Fibroblast of skin of back (primary cell): ENCODE results near the gene DNAJC16.
A peak's percentile ranks its signal among the peaks of the same experiment; 100 is the strongest.
"Not testable (repeated sequence)": the region's sequence is repeated elsewhere in the genome, so short reads cannot be mapped to it uniquely, and the experiment has no call there.

Experiments
- DNase-seq: peaks from one replicate; pipeline ENCODE4 v3.0.0-alpha.2; 2013

DNAJC16 gene

DNA sequence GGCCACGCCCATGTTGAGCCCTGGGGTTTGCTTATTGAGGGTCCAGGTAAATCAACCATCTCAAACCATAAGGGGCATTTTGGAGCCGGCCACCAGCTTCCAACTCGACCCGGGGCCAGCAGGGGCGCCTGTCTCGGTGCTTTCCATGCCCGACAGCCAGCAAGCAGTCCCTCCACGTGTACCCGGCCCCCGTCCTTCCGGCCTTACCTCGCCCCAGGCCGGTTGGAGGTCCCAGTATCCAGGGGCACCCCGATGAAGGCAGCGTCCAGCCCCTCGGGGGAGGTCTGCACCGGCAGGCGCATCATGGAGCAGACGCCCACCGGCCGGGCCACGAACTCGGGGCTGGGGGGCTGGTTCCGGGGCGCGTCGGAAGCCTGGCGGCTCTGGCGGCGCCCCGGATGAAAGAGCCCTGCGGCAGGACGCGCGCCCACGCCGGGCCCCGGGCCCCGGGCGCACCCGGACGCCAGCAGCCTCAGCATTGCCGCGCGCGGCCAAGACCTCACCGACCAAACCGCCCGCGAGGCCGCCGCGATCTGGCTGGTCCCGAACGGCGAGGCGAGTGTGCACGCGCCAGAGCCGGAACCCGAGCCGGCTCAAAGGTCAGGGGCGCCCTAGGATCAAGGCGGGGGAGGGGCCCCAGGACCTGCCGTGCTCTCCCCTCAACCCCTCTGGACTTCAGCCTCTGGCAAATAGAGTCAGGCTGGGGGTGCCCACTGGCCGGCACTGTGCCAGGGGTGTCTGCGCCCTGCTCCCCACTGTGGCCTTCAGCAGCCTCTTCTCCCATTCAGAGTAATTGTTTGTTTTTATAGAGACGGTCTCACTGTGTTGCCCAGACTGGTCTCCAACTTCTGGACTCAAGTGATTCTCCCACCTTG lies 58.1 kb downstream of the DNAJC16 start, which contains the start of gene AGMAT:
Gene AGMAT, minus strand, starts transcription at position 563 of the 875 bp plus-strand sequence. Its CDS starts 84 bp downstream, at position 479.
- peak; percentile 33 for DNase-seq

DNA sequence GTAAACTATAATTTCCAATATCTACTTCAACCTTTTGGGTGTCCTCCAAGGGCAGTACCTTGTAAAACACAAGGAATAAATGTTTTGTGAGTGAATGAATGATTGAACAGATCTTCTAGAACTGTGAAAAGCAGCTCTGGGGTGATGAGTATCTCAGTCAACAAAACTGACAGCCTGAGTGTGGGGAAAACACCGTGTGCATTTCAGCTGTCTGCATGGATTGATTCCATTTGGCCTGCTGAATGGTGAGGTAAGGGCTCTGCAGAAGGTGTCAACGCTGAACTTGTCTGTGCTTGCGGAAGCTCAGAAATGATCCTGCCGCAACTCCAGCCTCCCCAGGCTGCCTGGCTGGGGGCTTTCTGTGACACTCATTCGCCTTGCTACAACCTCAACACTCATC lies 65.6 kb downstream of the DNAJC16 start:
- no peak for DNase-seq

DNA sequence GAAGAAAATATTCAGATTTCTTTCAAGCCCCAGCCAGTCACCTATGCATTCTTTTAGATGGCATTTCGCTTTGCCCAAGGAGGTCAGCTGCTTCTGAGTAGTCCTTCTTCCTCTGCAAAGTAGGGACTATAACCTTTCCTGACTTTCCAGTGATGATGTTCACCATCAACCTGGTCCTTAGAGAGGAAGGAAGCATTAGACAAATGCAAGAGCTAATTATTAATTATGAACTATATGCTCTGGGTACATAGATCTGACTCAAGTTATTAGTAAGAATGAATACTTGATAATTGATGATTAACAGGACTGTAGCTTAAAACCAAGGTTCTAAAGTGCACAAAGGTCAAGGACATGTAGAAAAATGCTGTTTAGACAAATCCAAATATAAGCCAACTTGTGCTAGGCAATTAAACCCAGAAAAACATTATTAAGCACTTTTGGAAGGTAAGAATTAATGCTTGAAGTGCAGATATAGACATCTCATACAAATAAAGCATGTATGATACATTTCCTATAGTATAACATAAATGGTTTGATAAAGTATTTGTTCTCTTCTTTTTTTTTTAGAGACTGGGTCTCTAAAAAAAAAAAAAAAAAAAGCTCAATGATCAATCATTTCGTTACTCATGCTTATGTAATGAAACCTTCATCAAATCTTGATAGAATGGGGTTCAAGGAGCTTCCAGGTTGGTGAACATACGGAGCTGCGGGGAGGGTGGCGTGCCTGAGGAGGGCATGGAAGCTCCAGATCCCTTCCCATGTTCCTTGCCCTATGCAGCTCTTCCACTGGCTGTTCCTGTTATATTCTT lies 69.4 kb downstream of the DNAJC16 start:
- DNase-seq, result no peak

DNA sequence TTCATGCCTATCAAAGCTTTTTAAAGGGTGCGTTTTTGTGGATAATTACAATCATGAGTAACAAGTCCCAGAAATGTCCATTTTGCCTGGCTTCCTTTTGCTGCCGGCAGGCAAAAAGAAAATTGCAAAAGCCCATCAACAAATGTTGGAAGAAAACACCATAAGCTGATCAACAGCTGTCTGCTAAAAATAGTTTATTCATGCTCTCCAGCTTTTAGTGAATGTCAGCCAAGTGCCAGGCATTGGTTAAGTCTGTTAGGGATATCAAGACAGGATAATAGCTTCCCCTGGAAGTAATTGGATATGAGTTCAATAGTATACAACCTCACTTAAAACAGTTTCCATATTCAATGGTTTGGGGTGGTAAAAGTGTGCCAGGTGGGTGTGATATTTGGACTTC lies 71.8 kb downstream of the DNAJC16 start:
- no peak for DNase-seq

DNA sequence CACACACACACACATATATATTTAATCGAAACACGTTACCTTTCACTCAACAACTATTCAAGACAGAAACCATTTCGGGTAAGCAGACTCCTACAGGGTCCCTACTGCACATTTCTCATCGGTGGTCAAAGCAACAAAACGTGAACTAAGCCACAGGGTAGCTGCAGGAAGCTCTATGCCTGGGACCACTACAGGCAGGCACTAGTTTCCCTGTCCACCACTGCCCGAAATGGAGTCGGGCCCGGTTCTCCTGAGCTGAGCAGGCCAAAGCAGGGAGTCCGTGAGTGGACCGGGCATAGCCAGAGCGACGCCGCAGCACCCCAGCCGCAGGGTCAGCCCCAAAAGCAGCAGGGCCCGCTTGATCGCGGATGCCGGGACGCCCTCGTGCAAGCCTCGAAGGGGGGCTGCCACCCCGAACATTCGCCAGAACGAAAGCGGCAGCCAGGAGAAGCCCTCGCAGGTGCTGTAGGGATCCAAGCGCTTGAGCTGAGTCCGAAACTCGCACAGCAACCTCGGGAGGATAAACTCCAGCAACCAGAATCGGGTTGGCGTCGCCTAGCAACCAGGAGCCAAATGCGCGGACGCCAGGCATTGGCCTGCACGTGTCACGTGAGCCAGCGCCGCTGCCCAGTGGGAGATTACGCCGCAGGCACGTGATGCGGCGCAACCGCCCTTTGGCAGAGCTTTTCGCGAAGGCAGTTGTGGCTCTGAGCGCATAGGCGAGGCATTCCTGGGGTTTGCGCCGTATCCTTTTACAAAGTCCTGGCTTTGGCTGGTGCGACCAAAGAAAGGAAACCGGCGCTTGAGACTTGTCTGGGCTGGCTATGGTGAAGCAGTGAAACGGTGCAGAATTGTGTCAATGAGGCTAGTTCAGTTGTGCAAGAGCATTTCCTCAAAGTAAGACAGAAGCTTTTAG lies 76.7 kb downstream of the DNAJC16 start:
- DNase-seq, result peak; percentile 95

DNA sequence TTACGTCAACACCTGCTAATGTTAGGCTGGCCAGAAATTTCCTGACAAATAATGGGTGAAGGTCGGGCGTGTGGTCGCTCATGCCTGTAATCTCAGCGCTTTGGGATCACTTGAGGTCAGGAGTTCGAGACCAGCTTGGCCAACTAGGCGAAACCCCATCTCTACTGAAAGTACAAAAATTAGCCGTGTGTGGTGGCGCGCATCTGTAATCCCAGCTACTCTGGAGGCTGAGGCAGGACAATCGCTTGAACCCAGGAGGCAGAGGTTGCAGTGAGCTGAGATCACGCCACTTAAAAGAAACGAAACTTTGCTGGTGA lies 77.3 kb downstream of the DNAJC16 start:
- not testable (repeated sequence) for DNase-seq

DNA sequence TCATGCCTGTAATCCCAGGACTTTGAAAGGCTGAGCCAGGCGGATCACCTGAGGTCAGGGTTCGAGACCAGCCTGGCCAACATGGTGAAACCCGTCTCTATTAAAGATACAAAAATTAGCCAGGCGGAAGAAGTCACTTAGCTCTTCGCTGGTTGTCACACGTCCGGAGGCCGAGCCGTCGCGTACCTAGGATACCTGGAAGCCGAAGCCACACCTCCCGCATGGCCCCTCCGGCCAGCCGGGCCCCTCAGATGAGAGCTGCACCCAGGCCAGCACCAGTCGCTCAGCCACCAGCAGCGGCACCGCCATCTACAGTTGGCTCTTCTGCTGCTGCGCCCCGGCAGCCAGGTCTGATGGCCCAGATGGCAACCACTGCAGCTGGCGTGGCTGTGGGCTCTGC lies 77.8 kb downstream of the DNAJC16 start:
- not testable (repeated sequence) for DNase-seq

DNA sequence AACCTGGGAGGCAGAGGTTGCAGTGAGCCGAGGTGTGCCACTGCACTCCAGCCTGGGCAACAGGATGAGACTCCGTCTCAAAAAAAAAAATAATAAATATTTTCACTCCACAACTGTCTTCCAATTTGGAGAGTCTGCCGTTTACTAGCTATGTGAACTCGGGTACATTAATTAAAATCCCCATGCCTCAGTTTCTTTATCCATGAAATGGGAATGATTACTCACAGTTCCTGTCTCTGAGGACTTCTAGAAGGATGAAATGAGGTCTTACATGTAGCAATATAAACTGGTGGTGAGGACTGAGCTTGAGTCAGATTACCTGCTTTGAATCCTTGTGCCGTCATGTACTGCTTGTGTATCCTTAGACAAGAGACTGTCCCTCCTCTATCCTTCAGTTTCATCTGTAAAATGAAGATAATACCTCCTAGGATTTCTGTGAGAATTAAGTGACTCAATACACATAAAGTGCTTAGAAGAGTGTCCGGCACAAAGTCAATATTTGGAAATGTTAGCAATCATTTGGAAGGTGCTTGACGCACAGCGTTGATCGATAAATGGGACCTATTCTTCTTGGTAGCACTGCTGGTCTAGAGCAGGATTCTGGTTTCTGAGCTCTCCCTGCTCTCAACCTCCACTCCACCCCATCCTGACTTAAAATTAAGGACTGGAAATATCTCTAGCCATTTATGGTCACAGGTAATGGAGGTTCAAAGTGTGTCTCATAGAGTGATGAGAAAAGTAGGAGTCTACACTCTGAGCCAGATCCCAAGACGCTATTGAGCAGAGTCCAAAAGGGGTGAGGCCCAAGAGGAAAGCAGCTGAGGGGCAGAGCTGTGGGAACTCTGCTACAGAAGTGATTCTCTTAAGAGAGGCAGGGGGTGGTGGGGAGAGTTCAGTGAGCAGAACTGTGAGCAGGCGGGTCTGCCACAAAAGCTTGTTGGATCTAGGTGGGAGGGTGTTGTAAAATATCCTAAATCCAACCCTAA lies 79.0 kb downstream of the DNAJC16 start:
- DNase-seq, result no peak

DNA sequence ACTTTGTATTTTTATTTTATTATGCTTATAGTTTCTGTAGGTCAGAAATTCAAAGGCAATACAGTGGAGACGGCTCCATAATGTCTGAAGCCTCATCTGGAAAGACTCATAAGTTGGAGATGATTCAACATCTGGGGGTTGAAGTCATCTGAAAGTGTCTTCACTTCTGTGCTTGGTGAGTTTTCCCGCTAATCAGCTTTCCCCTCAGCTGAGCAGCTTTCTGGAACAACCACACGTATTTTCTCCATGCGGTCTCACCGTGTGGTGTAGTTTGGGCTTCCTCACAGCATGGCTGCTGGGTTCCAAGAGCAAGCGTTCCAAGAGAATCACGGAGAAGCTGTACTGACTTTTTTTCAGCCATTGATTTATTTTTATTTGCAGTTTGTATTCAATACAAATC lies 83.0 kb downstream of the DNAJC16 start:
- no peak for DNase-seq

- no peak for DNase-seq
These were observed 83.5 kb downstream of the DNAJC16 start for GRCh38 chr1:15610167-15610566.

GRCh38 chr1:15616373-15617172 lies 89.9 kb downstream of the DNAJC16 start:
- no peak for DNase-seq

- DNase-seq, result peak; percentile 99
These were observed 90.8 kb downstream of the DNAJC16 start, which contains the start of gene DDI2 for GRCh38 chr1:15617173-15618076. Gene DDI2 (plus strand): TSS chr1:15617458. CDS start chr1:15617671, 213 bp downstream.

DNA sequence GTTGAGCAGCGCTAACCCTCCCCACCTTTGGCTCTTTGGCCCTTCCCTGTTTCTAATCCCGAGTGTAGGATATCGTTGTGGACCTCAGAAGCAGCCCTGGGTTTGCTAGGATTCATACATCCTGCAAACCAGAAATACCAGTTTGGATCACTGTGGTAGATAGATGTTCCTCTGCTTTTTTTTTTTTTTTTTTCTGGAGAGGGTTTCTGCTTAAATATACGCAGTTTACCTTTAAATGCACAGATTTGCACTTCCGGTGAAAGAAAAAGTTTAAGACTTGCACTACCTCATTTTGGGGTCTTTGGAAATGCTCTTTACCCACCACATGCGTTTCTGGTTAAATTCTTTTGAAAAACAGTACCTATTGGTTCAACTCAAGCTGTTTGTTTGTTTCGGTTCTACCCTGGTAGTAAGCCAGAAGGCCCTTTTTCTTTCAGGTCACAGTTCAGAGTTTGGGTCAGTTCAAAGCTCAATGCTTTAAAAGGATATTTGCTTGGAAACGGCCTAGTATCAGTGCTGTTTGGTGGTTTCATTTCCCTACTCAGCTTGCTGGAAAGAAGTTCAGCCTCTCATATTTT lies 91.5 kb downstream of the DNAJC16 start:
- DNase-seq, result no peak

- peak; percentile 10 for DNase-seq
These were observed 92.2 kb downstream of the DNAJC16 start for GRCh38 chr1:15618655-15619525.

DNA sequence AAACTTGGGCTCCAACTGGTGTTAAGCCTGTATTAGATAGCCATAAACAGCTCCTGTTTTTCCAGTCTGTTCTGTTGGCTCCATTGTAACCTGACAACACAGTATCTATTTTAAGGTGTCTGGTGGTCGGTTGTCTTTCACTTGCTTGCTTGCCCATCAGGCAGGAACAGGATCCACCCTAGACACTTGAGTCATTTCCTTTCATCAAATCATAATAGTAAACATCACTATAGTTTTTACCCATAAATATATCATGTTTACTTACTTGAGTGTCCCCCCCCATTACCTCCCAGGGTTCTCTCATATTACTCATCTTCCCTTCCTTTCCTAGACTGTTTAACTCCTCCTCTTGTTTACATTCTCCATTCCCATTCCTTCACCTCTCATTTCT lies 93.5 kb downstream of the DNAJC16 start:
- DNase-seq, result peak; percentile 63

DNA sequence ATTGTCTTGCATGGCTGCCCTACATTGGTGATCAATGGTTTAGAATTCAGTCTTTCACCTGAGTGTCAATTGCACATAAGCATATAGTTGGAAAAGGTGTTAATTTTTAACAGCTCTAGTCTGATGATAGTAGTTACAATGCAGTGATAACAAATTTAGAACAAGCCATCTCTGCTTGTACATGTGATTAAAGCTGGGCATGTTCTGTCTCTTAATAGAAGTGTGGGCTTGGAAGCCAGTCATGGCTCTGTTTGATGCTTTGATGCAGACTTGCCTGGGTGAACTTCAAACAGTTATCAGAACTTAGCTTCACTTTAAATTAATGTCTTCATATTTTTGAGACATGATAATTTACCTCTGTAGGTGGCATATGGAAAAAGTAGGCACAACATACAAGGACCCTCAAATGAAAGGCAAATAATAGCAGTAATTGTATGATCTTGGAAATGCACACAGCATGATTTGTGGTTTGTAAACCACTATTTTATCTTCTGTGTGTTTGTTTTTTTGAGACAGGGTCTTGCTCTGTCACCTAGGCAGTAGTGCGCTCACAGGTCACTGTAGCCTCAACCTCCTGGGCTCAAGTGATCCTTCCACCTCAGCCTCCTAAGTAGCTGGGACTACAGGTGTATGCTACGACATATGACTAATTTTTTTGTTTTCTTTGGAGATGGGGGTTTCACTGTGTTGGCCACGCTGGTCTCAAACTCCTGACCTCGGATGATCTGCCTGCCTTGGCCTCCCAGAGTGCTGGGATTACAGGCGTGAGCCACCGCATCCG lies 94.4 kb downstream of the DNAJC16 start:
- no peak for DNase-seq

GRCh38 chr1:15621975-15622374 lies 95.3 kb downstream of the DNAJC16 start:
- no peak for DNase-seq
